Esophagus (tissue), 2 donors: ENCODE data around the gene PDE4C. TPM values are rescaled to one million over a fixed set of nuclear protein-coding genes. Genes with fewer than 3 reads are reported as not detected.

Source experiments
- H3K27ac ChIP-seq, 2 donors: one replicate each; pipeline ENCODE4 v1.5.1; 2013; ENCODE audit warnings: low read depth in 2 of 2, mild to moderate bottlenecking in 2 of 2, inconsistent platforms in 1 of 2, low read length in 1 of 2, moderate library complexity in 1 of 2
- H3K27me3 ChIP-seq, 2 donors: one replicate each; pipeline ENCODE4 v1.6.1; 2013; ENCODE audit warnings: low read length in 2 of 2, control low read depth in 1 of 2, mild to moderate bottlenecking in 1 of 2; ENCODE audit not compliant: insufficient read depth in 2 of 2, control insufficient read depth in 1 of 2
- H3K36me3 ChIP-seq, 2 donors: one replicate each; pipeline ENCODE4 v1.6.1; 2013; ENCODE audit warnings: low read length in 1 of 2; ENCODE audit not compliant: control insufficient read depth in 2 of 2, insufficient read depth in 2 of 2
- H3K4me1 ChIP-seq, 2 donors: one replicate each; pipeline ENCODE4 v1.6.1; 2013; ENCODE audit warnings: low read length in 1 of 2; ENCODE audit not compliant: control insufficient read depth in 2 of 2, insufficient read depth in 2 of 2
- H3K4me3 ChIP-seq, 2 donors: one replicate each; pipeline ENCODE4 v1.5.1; 2013; ENCODE audit warnings: low read length in 2 of 2, mild to moderate bottlenecking in 2 of 2, low read depth in 1 of 2, moderate library complexity in 1 of 2
- H3K9me3 ChIP-seq, 2 donors: one replicate each; pipeline ENCODE4 v1.6.1; 2013; ENCODE audit warnings: mild to moderate bottlenecking in 2 of 2, low read depth in 1 of 2, low read length in 1 of 2, moderate library complexity in 1 of 2; ENCODE audit not compliant: control insufficient read depth in 2 of 2, insufficient read depth in 1 of 2
- WGBS, 2 donors: extraction: QIAGEN DNeasy Blood & Tissue Kit; methylation state at CpG; one replicate each; pipeline ENCODE4 v1.1.7; 2013; 5-methylcytosine and 5-hydroxymethylcytosine counted together
- polyA plus RNA-seq, 2 donors: library from polyadenylated mRNA; stranded (reverse); fragments of 200-250 nt; gene quantifications; one replicate each; pipeline ENCODE4 v1.2.3, GENCODE V29; 2013
- donor health status: healthy with polysubstance abuse.
- donor health status: Bipolar disorder and iron deficiency.

PDE4C gene
- polyA plus RNA-seq, 2 donors, result 0.07 to 0.39 TPM

- Histone ChIP-seq H3K9me3 (no peaks in the 10 kb centered on the region), H3K4me3 (peak overlapping the region in 1 of 2 donors; percentile 4), H3K27me3 (no peaks in the 10 kb centered on the region), H3K4me1 (peaks cover 0 to 16% of the 10 kb centered on the region in 2 donors), H3K36me3 (peaks cover 0 to 2% of the 10 kb centered on the region in 2 donors), H3K27ac (peak overlapping the region; percentile 53 to 82)
- 14 to 15% methylated on average over 24 of the region's 24 CpGs for WGBS, 2 donors
Measured at GRCh38 chr19:18254546-18255503, 28.6 kb upstream of the PDE4C start.

DNA sequence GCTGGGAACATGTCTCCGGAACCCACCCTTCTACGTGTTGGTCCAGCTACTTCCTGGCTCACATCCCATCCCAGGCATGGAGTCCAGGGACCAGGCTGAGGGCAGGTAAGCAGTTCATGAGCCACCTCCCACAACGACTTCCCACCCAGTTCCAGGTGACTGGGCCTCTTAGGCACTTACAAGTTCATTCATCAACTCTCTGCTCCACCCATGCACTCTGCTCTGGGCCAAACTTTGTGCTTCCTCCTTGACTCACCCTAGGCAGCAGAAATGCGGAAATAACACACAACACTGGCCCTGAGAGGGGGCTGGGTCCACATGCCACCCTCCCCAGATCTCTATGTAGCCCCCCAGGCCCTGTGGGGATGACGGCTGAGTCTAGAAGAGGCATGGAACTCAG, 27.5 kb upstream of the PDE4C start:
- 31 to 34% methylated on average over 5 of the region's 5 CpGs for WGBS, 2 donors
- peak overlapping the region; percentile 53 to 82 for H3K27ac ChIP-seq
- H3K9me3 ChIP-seq, result no peaks in the 10 kb centered on the region
- no peaks in the 10 kb centered on the region for H3K27me3 ChIP-seq
- no peak overlapping the region for H3K4me3 ChIP-seq
- peaks cover 0 to 16% of the 10 kb centered on the region in 2 donors for H3K4me1 ChIP-seq
- H3K36me3 ChIP-seq, result peaks cover 0 to 2% of the 10 kb centered on the region in 2 donors

DNA sequence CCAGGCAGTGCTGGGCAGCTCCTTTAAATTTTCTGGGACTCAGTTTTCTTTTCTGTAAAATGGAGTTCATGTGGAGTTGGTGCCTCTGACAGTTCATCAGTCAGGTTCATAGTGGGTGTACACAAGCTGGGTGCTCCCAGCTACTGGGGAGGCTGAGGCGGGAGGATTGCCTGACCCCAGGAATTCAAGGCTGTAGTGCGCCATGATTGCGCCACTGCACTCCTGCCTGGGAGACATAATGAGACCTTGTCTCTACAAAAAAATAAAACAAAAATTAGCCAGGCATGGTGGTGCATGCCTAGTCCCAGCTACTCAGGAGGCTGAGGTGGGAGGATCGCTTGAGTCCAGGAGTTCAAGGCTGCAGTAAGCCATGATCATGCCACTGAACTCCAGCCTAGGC, 26.9 kb upstream of the PDE4C start:
- no peak overlapping the region for H3K4me3 ChIP-seq
- H3K4me1 ChIP-seq, result peaks cover 0 to 16% of the 10 kb centered on the region in 2 donors
- no peaks in the 10 kb centered on the region for H3K27me3 ChIP-seq
- H3K9me3 ChIP-seq, result no peaks in the 10 kb centered on the region
- peak overlapping the region in 1 of 2 donors; percentile 40 for H3K27ac ChIP-seq
- WGBS, 2 donors, result 89 to 91% methylated on average over 4 of the region's 4 CpGs
- peaks cover 0 to 2% of the 10 kb centered on the region in 2 donors for H3K36me3 ChIP-seq

DNA sequence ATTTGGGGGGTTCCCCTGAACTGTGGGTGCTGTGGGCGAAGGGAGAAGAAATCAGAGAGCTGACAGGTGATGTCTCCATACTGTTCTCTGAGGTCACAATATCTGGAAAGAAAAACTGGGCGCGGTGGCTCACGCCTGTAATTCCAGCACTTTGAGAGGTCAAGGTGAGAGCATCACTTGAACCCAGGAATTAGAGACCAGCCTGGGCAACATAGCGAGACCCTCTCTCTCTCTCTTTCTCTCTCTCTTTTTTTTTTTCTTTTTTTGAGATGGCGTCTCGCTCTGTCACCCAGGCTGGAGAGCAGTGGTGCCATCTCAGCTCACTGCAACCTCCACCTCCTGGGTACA, 26.1 kb upstream of the PDE4C start:
- no peak overlapping the region for H3K27ac ChIP-seq
- H3K27me3 ChIP-seq, result no peaks in the 10 kb centered on the region
- H3K36me3 ChIP-seq, result no peaks in the 10 kb centered on the region
- peaks cover 0 to 16% of the 10 kb centered on the region in 2 donors for H3K4me1 ChIP-seq
- H3K9me3 ChIP-seq, result no peaks in the 10 kb centered on the region
- no peak overlapping the region for H3K4me3 ChIP-seq
- 71% methylated on average over 7 of the region's 7 CpGs for WGBS, 2 donors

DNA sequence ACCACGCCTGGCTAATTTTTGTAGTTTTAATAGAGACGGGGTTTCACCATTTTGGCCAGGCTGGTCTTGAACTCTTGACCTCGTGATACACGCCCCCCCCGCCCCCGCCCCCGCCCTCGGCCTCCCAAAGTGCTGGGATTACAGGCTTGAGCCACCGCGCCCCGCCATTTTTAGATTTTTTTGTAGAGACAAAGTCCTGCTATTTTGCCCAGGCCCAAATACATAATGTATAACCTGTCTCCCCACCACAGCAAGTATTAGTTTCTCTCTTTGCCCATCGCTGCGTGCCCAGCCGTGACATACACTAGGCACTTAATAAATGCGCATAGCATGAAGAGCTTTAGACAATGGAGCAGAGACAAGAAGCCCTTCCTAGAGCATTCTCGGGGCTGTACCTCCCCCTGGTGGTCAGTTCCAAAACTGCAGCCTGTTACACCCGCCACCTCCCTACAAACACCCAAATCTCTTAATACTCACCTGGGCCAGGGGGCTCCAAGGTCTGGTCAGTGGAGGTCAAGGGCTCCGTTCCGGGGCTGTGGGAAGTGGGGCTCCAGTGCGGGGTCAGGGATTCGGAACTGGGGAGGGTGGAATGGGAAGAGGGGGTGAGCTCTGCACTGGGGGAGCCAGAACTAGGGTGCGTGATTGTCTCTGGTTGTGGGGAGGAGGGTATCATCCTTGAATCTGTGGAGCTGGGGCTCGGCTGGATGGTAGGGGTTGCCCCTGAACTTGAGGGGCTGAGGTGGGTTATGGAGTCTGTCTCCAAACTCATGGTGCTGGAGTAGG, 25.5 kb upstream of the PDE4C start:
- 18 to 21% methylated on average over 23 of the region's 23 CpGs for WGBS, 2 donors
- no peaks in the 10 kb centered on the region for H3K36me3 ChIP-seq
- H3K4me1 ChIP-seq, result peaks cover 0 to 16% of the 10 kb centered on the region in 2 donors
- no peaks in the 10 kb centered on the region for H3K9me3 ChIP-seq
- no peaks in the 10 kb centered on the region for H3K27me3 ChIP-seq
- no peak overlapping the region for H3K27ac ChIP-seq
- H3K4me3 ChIP-seq, result no peak overlapping the region

- 90 to 94% methylated on average over 5 of the region's 5 CpGs for WGBS, 2 donors
- Histone ChIP-seq H3K27me3 (no peaks in the 10 kb centered on the region), H3K36me3 (no peaks in the 10 kb centered on the region), H3K27ac (no peak overlapping the region), H3K9me3 (no peaks in the 10 kb centered on the region), H3K4me1 (peaks cover 0 to 9% of the 10 kb centered on the region in 2 donors), H3K4me3 (no peak overlapping the region)
Measured at GRCh38 chr19:18249834-18250233, 23.6 kb upstream of the PDE4C start.

DNA sequence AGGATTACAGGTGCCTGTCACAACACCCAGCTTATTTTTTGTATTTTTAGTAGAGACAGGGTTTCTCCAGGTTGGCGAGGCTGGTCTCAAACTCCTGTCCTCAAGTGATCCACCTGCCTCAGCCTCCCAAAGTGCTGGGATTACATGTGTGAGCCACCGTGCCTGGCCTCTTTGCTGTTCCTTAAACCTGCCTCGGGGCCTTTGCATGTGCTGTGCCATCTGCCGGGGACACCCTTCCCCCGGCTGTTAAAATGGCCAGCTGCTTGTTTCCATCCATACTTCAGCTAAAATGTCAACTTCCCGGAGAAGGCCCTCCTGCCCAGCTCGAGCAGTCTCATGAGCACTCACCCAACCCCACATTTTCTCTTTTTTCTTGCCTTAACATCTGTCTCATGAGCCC, 19.1 kb upstream of the PDE4C start:
- Histone ChIP-seq H3K9me3 (no peaks in the 10 kb centered on the region), H3K4me3 (no peak overlapping the region), H3K27ac (no peak overlapping the region), H3K4me1 (no peaks in the 10 kb centered on the region), H3K36me3 (no peaks in the 10 kb centered on the region), H3K27me3 (no peaks in the 10 kb centered on the region)
- WGBS, 2 donors, result 68 to 72% methylated on average over 7 of the region's 7 CpGs

DNA sequence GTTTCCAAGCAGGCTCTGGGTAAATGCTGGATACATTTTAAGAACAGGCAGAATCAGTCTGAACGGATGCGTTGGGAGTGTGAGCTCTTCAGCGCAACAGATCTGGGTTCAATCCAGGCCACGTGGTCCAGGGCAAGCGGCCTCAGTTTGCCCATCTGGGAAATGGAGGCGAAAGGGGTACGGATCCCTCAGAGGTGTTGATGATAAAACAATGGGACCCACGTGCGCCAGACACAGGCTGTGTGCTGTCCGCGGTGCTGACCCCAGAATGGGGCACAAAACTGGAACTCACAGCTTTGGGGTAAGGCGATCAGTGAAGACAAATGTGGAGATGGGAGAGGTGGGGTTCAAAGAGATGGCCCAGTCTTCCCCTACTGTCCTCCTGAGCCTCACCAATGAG, 13.1 kb upstream of the PDE4C start:
- H3K4me3 ChIP-seq, result no peak overlapping the region
- H3K27me3 ChIP-seq, result peaks cover 0 to 4% of the 10 kb centered on the region in 2 donors
- H3K27ac ChIP-seq, result no peak overlapping the region
- no peaks in the 10 kb centered on the region for H3K4me1 ChIP-seq
- H3K36me3 ChIP-seq, result no peaks in the 10 kb centered on the region
- WGBS, 2 donors, result 32 to 33% methylated on average over 12 of the region's 12 CpGs
- no peaks in the 10 kb centered on the region for H3K9me3 ChIP-seq

GRCh38 chr19:18234194-18234593, 8.0 kb upstream of the PDE4C start:
- no peak overlapping the region for H3K4me3 ChIP-seq
- H3K36me3 ChIP-seq, result no peaks in the 10 kb centered on the region
- H3K27ac ChIP-seq, result no peak overlapping the region
- H3K4me1 ChIP-seq, result no peaks in the 10 kb centered on the region
- peaks cover 0 to 17% of the 10 kb centered on the region in 2 donors for H3K27me3 ChIP-seq
- H3K9me3 ChIP-seq, result peaks cover 2 to 12% of the 10 kb centered on the region in 2 donors
- 34 to 40% methylated on average over 6 of the region's 6 CpGs for WGBS, 2 donors
